Ovary (tissue), 9 donors: ENCODE data around the gene ALG2. TPM values are rescaled to one million over a fixed set of nuclear protein-coding genes. Genes with fewer than 3 reads are reported as not detected.

ENCODE experiments used
- DNase-seq, 5 donors: peaks; one replicate each; pipeline ENCODE4 v3.0.0-alpha.2; 2019 to 2020
- H3K27ac ChIP-seq, 2 donors: fragments of 200-600 bp; one replicate each; pipeline versions ENCODE4 v1.5.1 to v1.8.0; 2019 to 2022
- H3K27me3 ChIP-seq: fragments of 200-600 bp; one replicate; pipeline ENCODE4 v1.8.0; 2022
- H3K36me3 ChIP-seq: fragments of 200-600 bp; sonication (generic); one replicate; pipeline ENCODE4 v1.5.1; 2019
- H3K4me1 ChIP-seq: one replicate; pipeline ENCODE4 v1.8.1; 2013; ENCODE audit warnings: mild to moderate bottlenecking, moderate library complexity; ENCODE audit not compliant: insufficient read depth
- H3K4me3 ChIP-seq: fragments of 200-600 bp; sonication (generic); one replicate; pipeline ENCODE4 v1.5.1; 2017
- H3K9me3 ChIP-seq, 2 donors: fragments of 200-600 bp in 1 of 2; sonication (generic) in 1 of 2; one replicate each; pipeline versions ENCODE4 v1.5.1 to v1.8.1; 2013 to 2019; ENCODE audit warnings: mild to moderate bottlenecking in 1 of 2, moderate library complexity in 1 of 2
- CTCF ChIP-seq, 3 donors: fragments of 450-650 bp in 2 of 3; fragments of 200-600 bp in 1 of 3; IDR thresholded peaks; one replicate each; pipeline versions ENCODE4 v1.5.1 to v1.8.0; 2016 to 2022; ENCODE audit warnings: antibody characterized with exemption in 3 of 3, mild to moderate bottlenecking in 1 of 3
- EP300 ChIP-seq: sonication (generic); formaldehyde crosslinking; IDR thresholded peaks from one replicate; pipeline ENCODE4 v1.6.1; 2017; ENCODE audit warnings: antibody characterized with exemption
- POLR2A ChIP-seq: fragments of 450-650 bp; IDR thresholded peaks from one replicate; pipeline ENCODE4 v1.6.1; 2017; ENCODE audit warnings: antibody characterized with exemption, mild to moderate bottlenecking, moderate library complexity
- WGBS, 3 donors: extraction: QIAGEN DNeasy Blood & Tissue Kit in 1 of 3; methylation state at CpG; one replicate each; pipeline versions ENCODE4 v1.1.5 to v1.1.7; 2013 to 2017; 5-methylcytosine and 5-hydroxymethylcytosine counted together
- intact Hi-C, 4 donors: fragments of 100-400 bp; cut with DNase I; formaldehyde crosslinking; loops; one replicate each; pipeline versions ENCODE4 v1.11.0 to v1.15.1; 2022 to 2023
- polyA plus RNA-seq, 2 donors: library from polyadenylated mRNA; stranded (reverse); fragments of 200-250 nt in 1 of 2; fragments of 350-450 nt in 1 of 2; fragmentation: Illumina TruSeq in 1 of 2; extraction: RNeasy Lipid Tissue Mini Kit (QIAGEN cat#74804) in 1 of 2; gene quantifications; one replicate each; pipeline ENCODE4 v1.2.3, GENCODE V29; 2013 to 2014
- total RNA-seq, 7 donors: library from RNA; depleted of rRNA in 2 of 7; stranded (reverse); fragments of >200 nt in 2 of 7; fragmentation: NEBNext Ultra II Directional in 3 of 7; extraction: Animal tissue kit (Norgen Biotek cat#: 25700) in 3 of 7; gene quantifications; one replicate each; pipeline versions ENCODE4 v1.1.0 to v1.2.4, GENCODE V29; 2016 to 2023
- donor health status: DM: no; HTN: no; CAD: no; lungs with moderate emphysema.
- donor health status: DM: no; HTN: no; CAD: no.
- donor health status: Bipolar disorder and iron deficiency.
- donor health status: DM: yes; HTN: yes; CAD: no.
- donor health status: DM: no; HTN: no; CAD: no.
- donor health status: DM: yes; HTN: yes; CAD: no.

The ALG2 gene
- total and polyA plus RNA-seq, 9 donors: 21.8 to 60.1 (median 37.3) TPM

- 66 to 73% (median 70%) methylated on average over 8 of the region's 8 CpGs for WGBS, 3 donors
These were observed 31.7 kb downstream of the ALG2 start for GRCh38 chr9:99189887-99190596.

GRCh38 chr9:99189186-99189585, 32.6 kb downstream of the ALG2 start:
- 57 to 81% (median 75%) methylated on average over 2 of the region's 2 CpGs for WGBS, 3 donors
- TF ChIP-seq POLR2A (no peak), EP300 (no peak), CTCF (IDR thresholded peaks at IDR 0.05) (no peak)
- intact Hi-C loops: loop anchor here in 2 of 4 donors (5.0 to 10.0 kb wide), 2 partner anchors 1133 to 1406 kb away; no protein-coding TSS in a partner anchor

More at GRCh38 chr9:99189887-99190596, 31.7 kb downstream of the ALG2 start:
- peaks cover under 1% of the 10 kb centered on the region for H3K4me1 ChIP-seq
- no peaks in the 10 kb centered on the region for H3K9me3 ChIP-seq
- TF ChIP-seq POLR2A (no peak), EP300 (no peak), CTCF (IDR thresholded peaks at IDR 0.05) (no peak)
- intact Hi-C loops: loop anchor here in 2 of 4 donors (5.0 to 10.0 kb wide), 2 partner anchors 1132 to 1405 kb away; no protein-coding TSS in a partner anchor
- DNase-seq: no peak
- H3K27me3 ChIP-seq: no peaks in the 10 kb centered on the region
- H3K4me3 ChIP-seq: no peak overlapping the region
- H3K36me3 ChIP-seq: no peaks in the 10 kb centered on the region
- no peak overlapping the region for H3K27ac ChIP-seq

GRCh38 chr9:99187311-99187710, 34.4 kb downstream of the ALG2 start:
- H3K4me1 ChIP-seq: peaks cover 3% of the 10 kb centered on the region
- 76 to 85% (median 81%) methylated on average over 4 of the region's 4 CpGs for WGBS, 3 donors
- TF ChIP-seq POLR2A (no peak), CTCF (IDR thresholded peaks at IDR 0.05) (no peak), EP300 (no peak)
- H3K27me3 ChIP-seq: no peaks in the 10 kb centered on the region
- intact Hi-C loops: loop anchor here in 2 of 4 donors (5.0 to 10.0 kb wide), 2 partner anchors 1135 to 1407 kb away; no protein-coding TSS in a partner anchor
- DNase-seq: no peak
- H3K9me3 ChIP-seq: no peaks in the 10 kb centered on the region
- H3K4me3 ChIP-seq: no peak overlapping the region
- no peaks in the 10 kb centered on the region for H3K36me3 ChIP-seq
- no peak overlapping the region for H3K27ac ChIP-seq

More at GRCh38 chr9:99189186-99189585, 32.6 kb downstream of the ALG2 start:
- no peak for DNase-seq
- Histone ChIP-seq H3K36me3 (no peaks in the 10 kb centered on the region), H3K27ac (no peak overlapping the region), H3K9me3 (no peaks in the 10 kb centered on the region), H3K27me3 (no peaks in the 10 kb centered on the region), H3K4me1 (peaks cover 3% of the 10 kb centered on the region), H3K4me3 (no peak overlapping the region)

- intact Hi-C loops: loop anchor here in 2 of 4 donors (5.0 to 10.0 kb wide), 2 partner anchors 1136 to 1409 kb away; no protein-coding TSS in a partner anchor
- WGBS, 3 donors: 86 to 89% (median 87%) methylated on average over 5 of the region's 5 CpGs
- Histone ChIP-seq H3K27ac (no peak overlapping the region), H3K4me3 (no peak overlapping the region), H3K4me1 (peaks cover 3% of the 10 kb centered on the region), H3K9me3 (no peaks in the 10 kb centered on the region), H3K27me3 (no peaks in the 10 kb centered on the region), H3K36me3 (no peaks in the 10 kb centered on the region)
- DNase-seq: no peak
- TF ChIP-seq EP300: no peak
- TF ChIP-seq CTCF (IDR thresholded peaks at IDR 0.05): no peak
- no peak for TF ChIP-seq POLR2A
These were observed 35.8 kb downstream of the ALG2 start for GRCh38 chr9:99185934-99186333.
